Measurements from ENCODE around the gene DFFB.

The DFFB gene

GRCh38 chr1:3921765-3922164 is 64.5 kb downstream of the DFFB start:
- no peaks in the 10 kb centered on the region for H3K79me2 ChIP-seq (ENCODE audit: insufficient read depth, low read length)
- TF ChIP-seq, protein P1, sequence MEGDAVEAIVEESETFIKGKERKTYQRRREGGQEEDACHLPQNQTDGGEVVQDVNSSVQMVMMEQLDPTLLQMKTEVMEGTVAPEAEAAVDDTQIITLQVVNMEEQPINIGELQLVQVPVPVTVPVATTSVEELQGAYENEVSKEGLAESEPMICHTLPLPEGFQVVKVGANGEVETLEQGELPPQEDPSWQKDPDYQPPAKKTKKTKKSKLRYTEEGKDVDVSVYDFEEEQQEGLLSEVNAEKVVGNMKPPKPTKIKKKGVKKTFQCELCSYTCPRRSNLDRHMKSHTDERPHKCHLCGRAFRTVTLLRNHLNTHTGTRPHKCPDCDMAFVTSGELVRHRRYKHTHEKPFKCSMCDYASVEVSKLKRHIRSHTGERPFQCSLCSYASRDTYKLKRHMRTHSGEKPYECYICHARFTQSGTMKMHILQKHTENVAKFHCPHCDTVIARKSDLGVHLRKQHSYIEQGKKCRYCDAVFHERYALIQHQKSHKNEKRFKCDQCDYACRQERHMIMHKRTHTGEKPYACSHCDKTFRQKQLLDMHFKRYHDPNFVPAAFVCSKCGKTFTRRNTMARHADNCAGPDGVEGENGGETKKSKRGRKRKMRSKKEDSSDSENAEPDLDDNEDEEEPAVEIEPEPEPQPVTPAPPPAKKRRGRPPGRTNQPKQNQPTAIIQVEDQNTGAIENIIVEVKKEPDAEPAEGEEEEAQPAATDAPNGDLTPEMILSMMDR (conservative IDR thresholded peaks at IDR 0.05; ENCODE audit: low read length): no peak
- TF ChIP-seq EZH2phosphoT487 (IDR thresholded peaks at IDR 0.05; ENCODE audit: borderline replicate concordance): no peak
- H2AFZ ChIP-seq (ENCODE audit: low read length): no peak overlapping the region
- no peaks in the 10 kb centered on the region for H3K36me3 ChIP-seq (ENCODE audit: insufficient read depth, low read length)
- no peaks in the 10 kb centered on the region; the same call in 1 of the 2 replicates for H3K9me3 ChIP-seq (ENCODE audit: insufficient read depth, low read depth, low read length)
- H3K4me3 ChIP-seq (ENCODE audit: low read length, poor library complexity, severe bottlenecking): no peak overlapping the region
- no peaks in the 10 kb centered on the region for H3K27me3 ChIP-seq (ENCODE audit: insufficient read depth, low read length, poor library complexity, severe bottlenecking)
- H3K4me1 ChIP-seq (ENCODE audit: insufficient read depth, low read length, poor library complexity, severe bottlenecking): no peaks in the 10 kb centered on the region
- H3K9ac ChIP-seq (ENCODE audit: low read depth, low read length, poor library complexity, severe bottlenecking): no peak overlapping the region
- no peaks in the 10 kb centered on the region for H4K20me1 ChIP-seq (ENCODE audit: insufficient read depth, low read length, poor library complexity, severe bottlenecking)
- no peaks in the 10 kb centered on the region for H3F3A ChIP-seq (ENCODE audit: low read depth)
- no peak overlapping the region for H3K4me2 ChIP-seq (ENCODE audit: low read depth, low read length, poor library complexity, severe bottlenecking)
- no peaks in the 10 kb centered on the region for H3K9me2 ChIP-seq (replicated peaks; ENCODE audit: low read depth, low read length)

DNA sequence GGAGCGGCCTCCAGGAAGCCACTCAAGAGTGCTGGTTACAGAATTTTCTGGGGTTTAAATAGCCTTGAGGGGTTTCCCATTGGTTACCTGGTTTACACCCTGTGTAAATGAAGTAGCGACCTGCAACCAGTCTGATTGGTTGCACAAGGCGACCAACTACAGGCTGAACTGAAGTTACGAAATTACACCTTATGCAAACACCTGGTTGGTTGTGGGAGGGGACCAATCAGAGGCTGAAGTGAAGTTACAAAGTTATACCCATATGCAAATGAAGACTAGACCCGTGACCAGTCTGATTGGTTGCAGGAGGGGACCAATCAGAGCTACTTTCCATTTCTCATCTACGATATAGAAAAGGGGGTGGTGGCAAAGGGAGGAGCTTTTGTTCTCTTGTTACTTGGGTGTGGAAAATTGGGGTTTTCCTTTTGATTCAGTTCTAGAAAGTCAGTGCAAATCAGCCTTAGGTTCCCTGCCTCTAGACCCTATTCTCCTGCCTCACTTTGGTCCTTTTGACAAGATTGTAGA is 65.0 kb downstream of the DFFB start:
- Histone ChIP-seq H3F3A (ENCODE audit: low read depth) (no peaks in the 10 kb centered on the region), H3K79me2 (ENCODE audit: insufficient read depth, low read length) (no peaks in the 10 kb centered on the region), H4K20me1 (ENCODE audit: insufficient read depth, low read length, poor library complexity, severe bottlenecking) (no peaks in the 10 kb centered on the region), H3K36me3 (ENCODE audit: insufficient read depth, low read length) (no peaks in the 10 kb centered on the region), H3K4me2 (ENCODE audit: low read depth, low read length, poor library complexity, severe bottlenecking) (no peak overlapping the region), H2AFZ (ENCODE audit: low read length) (no peak overlapping the region), H3K27me3 (ENCODE audit: insufficient read depth, low read length, poor library complexity, severe bottlenecking) (no peaks in the 10 kb centered on the region), H3K9ac (ENCODE audit: low read depth, low read length, poor library complexity, severe bottlenecking) (no peak overlapping the region), H3K4me3 (ENCODE audit: low read length, poor library complexity, severe bottlenecking) (no peak overlapping the region), H3K9me3 (ENCODE audit: insufficient read depth, low read depth, low read length) (no peaks in the 10 kb centered on the region; the same call in 1 of the 2 replicates), H3K4me1 (ENCODE audit: insufficient read depth, low read length, poor library complexity, severe bottlenecking) (no peaks in the 10 kb centered on the region), H3K9me2 (replicated peaks; ENCODE audit: low read depth, low read length) (no peaks in the 10 kb centered on the region)
- TF ChIP-seq, protein P1 (conservative IDR thresholded peaks at IDR 0.05; ENCODE audit: low read length): no peak
- no peak for TF ChIP-seq EZH2phosphoT487 (IDR thresholded peaks at IDR 0.05; ENCODE audit: borderline replicate concordance)

- H3K4me2 ChIP-seq (ENCODE audit: low read depth, low read length, poor library complexity, severe bottlenecking): no peak overlapping the region
- no peak overlapping the region for H2AFZ ChIP-seq (ENCODE audit: low read length)
- H3K4me1 ChIP-seq (ENCODE audit: insufficient read depth, low read length, poor library complexity, severe bottlenecking): no peaks in the 10 kb centered on the region
- H3K36me3 ChIP-seq (ENCODE audit: insufficient read depth, low read length): no peaks in the 10 kb centered on the region
- H3K27me3 ChIP-seq (ENCODE audit: insufficient read depth, low read length, poor library complexity, severe bottlenecking): no peaks in the 10 kb centered on the region
- H3K9me2 ChIP-seq (replicated peaks; ENCODE audit: low read depth, low read length): no peaks in the 10 kb centered on the region
- no peak overlapping the region for H3K4me3 ChIP-seq (ENCODE audit: low read length, poor library complexity, severe bottlenecking)
- no peaks in the 10 kb centered on the region for H3K79me2 ChIP-seq (ENCODE audit: insufficient read depth, low read length)
- H3K9ac ChIP-seq (ENCODE audit: low read depth, low read length, poor library complexity, severe bottlenecking): no peak overlapping the region
- TF ChIP-seq EZH2phosphoT487 (IDR thresholded peaks at IDR 0.05; ENCODE audit: borderline replicate concordance): no peak
- TF ChIP-seq, protein P1 (conservative IDR thresholded peaks at IDR 0.05; ENCODE audit: low read length): no peak
- no peaks in the 10 kb centered on the region for H3F3A ChIP-seq (ENCODE audit: low read depth)
- no peaks in the 10 kb centered on the region; the same call in 1 of the 2 replicates for H3K9me3 ChIP-seq (ENCODE audit: insufficient read depth, low read depth, low read length)
- no peaks in the 10 kb centered on the region for H4K20me1 ChIP-seq (ENCODE audit: insufficient read depth, low read length, poor library complexity, severe bottlenecking)
Observed at GRCh38 chr1:3922851-3923250, 65.6 kb downstream of the DFFB start.
